HG03575 (cell line): ENCODE measurements around the gene ROR2.
"Not testable (repeated sequence)": the region's sequence is repeated elsewhere in the genome, so short reads cannot be mapped to it uniquely, and the experiment has no call there.

ENCODE experiments used
- ATAC-seq: cut with Tn5 transposase; IDR thresholded peaks from one replicate; pipeline ENCODE4 v1.9.1; 2021; ENCODE audit not compliant: unreplicated experiment, insufficient number of reproducible peaks, low FRiP score; ENCODE audit errors: extremely low read depth

Gene ROR2

GRCh38 chr9:91555132-91555531, 394.9 kb downstream of the ROR2 start:
- ATAC-seq, result no peak

- no peak for ATAC-seq
Observed at GRCh38 chr9:91549177-91549576, 400.9 kb downstream of the ROR2 start.

GRCh38 chr9:91547081-91547480, 402.9 kb downstream of the ROR2 start:
- ATAC-seq, result no peak

- no peak for ATAC-seq
Observed at GRCh38 chr9:91546574-91546973, 403.5 kb downstream of the ROR2 start.

- no peak for ATAC-seq
Observed at GRCh38 chr9:91541734-91542133, 408.3 kb downstream of the ROR2 start.

GRCh38 chr9:91540506-91540905, 409.5 kb downstream of the ROR2 start:
- not testable (repeated sequence) for ATAC-seq

- no peak for ATAC-seq
Observed at GRCh38 chr9:91536211-91536691, 413.8 kb downstream of the ROR2 start.

- no peak for ATAC-seq
Observed at GRCh38 chr9:91534374-91534773, 415.7 kb downstream of the ROR2 start.

- no peak for ATAC-seq
Observed at GRCh38 chr9:91533382-91533781, 416.6 kb downstream of the ROR2 start.

- no peak for ATAC-seq
Observed at GRCh38 chr9:91532325-91532724, 417.7 kb downstream of the ROR2 start.

GRCh38 chr9:91530829-91531228, 419.2 kb downstream of the ROR2 start:
- ATAC-seq, result no peak

- ATAC-seq, result no peak
Observed at GRCh38 chr9:91522481-91522880, 427.5 kb downstream of the ROR2 start.

GRCh38 chr9:91519520-91520277, 430.3 kb downstream of the ROR2 start:
- no peak for ATAC-seq

GRCh38 chr9:91518462-91518861, 431.6 kb downstream of the ROR2 start:
- no peak for ATAC-seq

GRCh38 chr9:91517801-91518200, 432.2 kb downstream of the ROR2 start:
- no peak for ATAC-seq

GRCh38 chr9:91517332-91517731, 432.7 kb downstream of the ROR2 start:
- ATAC-seq, result not testable (repeated sequence)

- no peak for ATAC-seq
Observed at GRCh38 chr9:91516777-91517176, 433.3 kb downstream of the ROR2 start.

GRCh38 chr9:91516081-91516480, 433.9 kb downstream of the ROR2 start:
- no peak for ATAC-seq

GRCh38 chr9:91515074-91515687, 434.8 kb downstream of the ROR2 start:
- ATAC-seq, result no peak
